BE2C (cell line): ENCODE data around the gene PI3.
A peak's percentile ranks its signal among the peaks of the same experiment; 100 is the strongest.

Experiments
- DNase-seq: peaks from one replicate; pipeline ENCODE4 v3.0.0-alpha.2; 2020
- H3K27me3 ChIP-seq: fragments of 250-450 bp; sonication (Bioruptor Pico); 2 replicates; pipeline ENCODE4 v1.5.1; 2020; ENCODE audit warnings: mild to moderate bottlenecking
- H3K36me3 ChIP-seq: fragments of 250-450 bp; sonication (Bioruptor Pico); 2 replicates; pipeline ENCODE4 v1.5.1; 2020; ENCODE audit warnings: mild to moderate bottlenecking
- H3K4me1 ChIP-seq: fragments of 250-450 bp; sonication (Bioruptor Pico); 2 replicates; pipeline ENCODE4 v1.5.1; 2020
- H3K4me3 ChIP-seq: 2 replicates; pipeline ENCODE4 v1.5.1; 2011; ENCODE audit warnings: low read depth, low read length
- H3K9me3 ChIP-seq: fragments of 250-450 bp; sonication (Bioruptor Pico); 2 replicates; pipeline ENCODE4 v1.5.1; 2020
- TF ChIP-seq, protein P1 (sequence below): IDR thresholded peaks from 2 replicates; pipeline ENCODE4 v1.5.1; 2012; ENCODE audit warnings: mild to moderate bottlenecking, low read depth, low read length

Gene PI3

GRCh38 chr20:45193331-45193730, 18.6 kb downstream of the PI3 start:
- TF ChIP-seq, protein P1, sequence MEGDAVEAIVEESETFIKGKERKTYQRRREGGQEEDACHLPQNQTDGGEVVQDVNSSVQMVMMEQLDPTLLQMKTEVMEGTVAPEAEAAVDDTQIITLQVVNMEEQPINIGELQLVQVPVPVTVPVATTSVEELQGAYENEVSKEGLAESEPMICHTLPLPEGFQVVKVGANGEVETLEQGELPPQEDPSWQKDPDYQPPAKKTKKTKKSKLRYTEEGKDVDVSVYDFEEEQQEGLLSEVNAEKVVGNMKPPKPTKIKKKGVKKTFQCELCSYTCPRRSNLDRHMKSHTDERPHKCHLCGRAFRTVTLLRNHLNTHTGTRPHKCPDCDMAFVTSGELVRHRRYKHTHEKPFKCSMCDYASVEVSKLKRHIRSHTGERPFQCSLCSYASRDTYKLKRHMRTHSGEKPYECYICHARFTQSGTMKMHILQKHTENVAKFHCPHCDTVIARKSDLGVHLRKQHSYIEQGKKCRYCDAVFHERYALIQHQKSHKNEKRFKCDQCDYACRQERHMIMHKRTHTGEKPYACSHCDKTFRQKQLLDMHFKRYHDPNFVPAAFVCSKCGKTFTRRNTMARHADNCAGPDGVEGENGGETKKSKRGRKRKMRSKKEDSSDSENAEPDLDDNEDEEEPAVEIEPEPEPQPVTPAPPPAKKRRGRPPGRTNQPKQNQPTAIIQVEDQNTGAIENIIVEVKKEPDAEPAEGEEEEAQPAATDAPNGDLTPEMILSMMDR = no peak
- Histone ChIP-seq H3K9me3 (no peaks in the 10 kb centered on the region), H3K36me3 (no peaks in the 10 kb centered on the region), H3K27me3 (peaks cover 13% of the 10 kb centered on the region), H3K4me3 (no peak overlapping the region), H3K4me1 (no peaks in the 10 kb centered on the region)
- no peak for DNase-seq

- TF ChIP-seq, protein P1 = no peak
- H3K9me3 ChIP-seq = no peaks in the 10 kb centered on the region
- H3K4me1 ChIP-seq = no peaks in the 10 kb centered on the region
- DNase-seq = no peak
- H3K4me3 ChIP-seq = no peak within 1 kb of the TSS
- 0 out of 2 replicates have a peak, but pooled peaks cover 13% of the 10 kb centered on the region for H3K27me3 ChIP-seq
- H3K36me3 ChIP-seq = no peaks in the 10 kb centered on the region
Observed at GRCh38 chr20:45206725-45207124, 32.0 kb downstream of the PI3 start, which contains the start of gene SEMG1. TSS of gene SEMG1 (plus strand) at chr20:45207033. CDS start at chr20:45207054, 21 bp downstream.

DNA sequence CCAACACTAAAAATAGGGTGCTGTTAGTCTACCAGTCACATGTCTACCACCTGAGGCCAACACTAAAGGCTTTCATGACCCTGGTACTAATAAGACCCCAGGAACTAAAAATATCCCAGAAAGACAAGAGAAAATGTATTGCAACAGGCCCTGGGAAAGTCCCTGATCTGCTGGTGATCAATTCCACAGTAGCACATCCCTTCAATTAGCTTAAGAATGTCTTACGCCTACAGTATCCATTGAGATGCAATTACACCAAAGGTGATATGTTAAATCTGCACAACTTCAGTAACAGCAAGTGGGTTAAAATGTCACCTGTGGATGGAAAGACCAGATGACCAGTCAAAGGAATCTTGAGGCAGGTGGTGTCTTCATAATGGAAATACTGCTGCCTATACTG, 35.2 kb downstream of the PI3 start:
- no peak for DNase-seq
- Histone ChIP-seq H3K9me3 (no peaks in the 10 kb centered on the region), H3K27me3 (peaks cover 17% of the 10 kb centered on the region; the same call in 1 of the 2 replicates), H3K36me3 (no peaks in the 10 kb centered on the region), H3K4me3 (no peak overlapping the region), H3K4me1 (no peaks in the 10 kb centered on the region)
- TF ChIP-seq, protein P1 = no peak

GRCh38 chr20:45211569-45212474, 37.1 kb downstream of the PI3 start:
- no peak overlapping the region for H3K4me3 ChIP-seq
- peaks cover 8% of the 10 kb centered on the region; the same call in 1 of the 2 replicates for H3K27me3 ChIP-seq

DNA sequence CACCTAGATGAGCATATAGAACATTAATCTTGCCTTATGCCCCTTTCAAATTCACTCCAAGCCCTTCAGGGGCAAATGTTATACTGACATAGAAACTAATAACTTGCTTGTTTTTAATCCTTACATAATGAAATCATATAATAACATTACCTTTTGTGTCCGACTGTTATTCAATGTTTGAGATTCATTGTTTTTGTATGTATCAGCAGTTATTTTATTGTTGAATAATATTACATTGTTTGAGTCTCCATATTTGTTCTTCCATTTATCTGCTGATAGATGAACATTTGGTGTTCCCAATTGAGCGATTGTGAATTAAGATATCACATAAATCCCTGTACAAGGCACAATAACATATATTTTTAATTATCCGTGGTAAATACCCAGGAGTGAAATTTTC, 38.1 kb downstream of the PI3 start:
- TF ChIP-seq, protein P1 = no peak
- no peak for DNase-seq
- Histone ChIP-seq H3K4me1 (no peaks in the 10 kb centered on the region), H3K9me3 (no peaks in the 10 kb centered on the region), H3K4me3 (no peak overlapping the region), H3K36me3 (no peaks in the 10 kb centered on the region), H3K27me3 (peaks cover 4% of the 10 kb centered on the region; the same call in 1 of the 2 replicates)

More at GRCh38 chr20:45211569-45212474, 37.1 kb downstream of the PI3 start:
- DNase-seq = no peak
- Histone ChIP-seq H3K36me3 (no peaks in the 10 kb centered on the region), H3K4me1 (no peaks in the 10 kb centered on the region), H3K9me3 (no peaks in the 10 kb centered on the region)
- TF ChIP-seq, protein P1 = no peak

DNA sequence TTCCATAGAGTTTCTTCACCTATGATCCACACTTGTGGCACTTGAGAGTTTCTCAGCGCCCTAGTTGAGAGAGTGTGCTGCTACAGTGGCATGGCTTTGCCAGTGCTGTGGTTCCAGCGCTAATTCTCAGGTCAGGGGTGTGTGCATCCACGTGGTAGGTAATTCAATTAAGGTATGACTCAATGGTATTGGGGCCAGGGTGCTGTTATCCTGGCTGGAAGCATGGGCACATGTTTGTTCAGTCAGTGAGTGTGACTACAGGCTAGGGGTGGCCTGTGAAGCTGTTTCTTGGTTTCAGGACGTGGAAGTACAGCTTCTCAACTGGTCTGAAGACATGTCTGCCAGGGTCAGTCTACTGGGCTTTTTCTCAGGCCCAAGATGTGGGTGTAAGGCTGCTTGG, 43.4 kb downstream of the PI3 start:
- peaks cover 5% of the 10 kb centered on the region; the same call in 1 of the 2 replicates for H3K4me1 ChIP-seq
- TF ChIP-seq, protein P1 = no peak
- no peaks in the 10 kb centered on the region; the same call in 1 of the 2 replicates for H3K36me3 ChIP-seq
- H3K9me3 ChIP-seq = no peaks in the 10 kb centered on the region
- H3K4me3 ChIP-seq = no peak overlapping the region
- peaks cover 30% of the 10 kb centered on the region for H3K27me3 ChIP-seq
- DNase-seq = peak; percentile 27
